Natural killer cell (primary cell): ENCODE data around the gene PIWIL1. TPM values are rescaled to one million over a fixed set of nuclear protein-coding genes. Genes with fewer than 3 reads are reported as not detected.

ENCODE experiments used
- ATAC-seq, 3 donors: fragments of 150-1000 bp in 2 of 3; fragments of 200-7000 bp in 1 of 3; cut with Tn5 transposase; 1 replicate in 1 of 3; 2 replicates in 2 of 3; pipeline ENCODE4 v1.10.0; 2021; ENCODE audit warnings: mild to moderate bottlenecking in 2 of 3, moderate library complexity in 2 of 3
- DNase-seq, 2 donors: peaks; one replicate each; pipeline versions ENCODE4 v3.0.0 to v3.0.0-alpha.2; 2013 to 2021; ENCODE audit warnings: mixed read lengths in 1 of 2
- H3K27ac ChIP-seq: one replicate; pipeline ENCODE4 v1.5.1; 2013; ENCODE audit warnings: mild to moderate bottlenecking, low read length
- H3K27me3 ChIP-seq: one replicate; pipeline ENCODE4 v1.6.1; 2013; ENCODE audit warnings: low read length; ENCODE audit not compliant: control insufficient read depth, insufficient read depth
- H3K36me3 ChIP-seq: one replicate; pipeline ENCODE4 v1.6.1; 2013; ENCODE audit warnings: low read length; ENCODE audit not compliant: control insufficient read depth, insufficient read depth
- H3K4me1 ChIP-seq: one replicate; pipeline ENCODE4 v1.6.1; 2013; ENCODE audit warnings: low read length; ENCODE audit not compliant: control insufficient read depth, insufficient read depth
- H3K4me3 ChIP-seq: one replicate; pipeline ENCODE4 v1.5.1; 2013; ENCODE audit warnings: low read length
- H3K9me3 ChIP-seq: one replicate; pipeline ENCODE4 v1.6.1; 2013; ENCODE audit warnings: low read length; ENCODE audit not compliant: control insufficient read depth, insufficient read depth
- H3K27ac Mint-ChIP-seq, 2 donors: one replicate each; pipeline ENCODE4 v1.8.0; 2022; ENCODE audit warnings: mild to moderate bottlenecking in 2 of 2, mixed read lengths in 2 of 2, moderate library complexity in 1 of 2
- H3K27me3 Mint-ChIP-seq, 2 donors: one replicate each; pipeline ENCODE4 v1.8.0; 2022; ENCODE audit warnings: low read depth in 2 of 2, mixed read lengths in 2 of 2
- H3K36me3 Mint-ChIP-seq: one replicate; pipeline ENCODE4 v1.8.0; 2022; ENCODE audit warnings: mixed read lengths
- H3K4me1 Mint-ChIP-seq, 2 donors: one replicate each; pipeline ENCODE4 v1.8.0; 2022; ENCODE audit warnings: mixed read lengths in 2 of 2
- H3K4me3 Mint-ChIP-seq: one replicate; pipeline ENCODE4 v1.8.0; 2022; ENCODE audit warnings: mild to moderate bottlenecking, moderate library complexity, mixed read lengths
- H3K9me3 Mint-ChIP-seq, 2 donors: one replicate each; pipeline ENCODE4 v1.8.0; 2022; ENCODE audit warnings: mixed read lengths in 2 of 2
- CTCF ChIP-seq: fragments of 200-600 bp; IDR thresholded peaks from one replicate; pipeline ENCODE4 v1.8.0; 2022; ENCODE audit warnings: antibody characterized with exemption
- WGBS: methylation state at CpG from one replicate; pipeline ENCODE4 v1.1.7; 2013; ENCODE audit warnings: missing lambda C conversion rate; ENCODE audit not compliant: insufficient coverage; 5-methylcytosine and 5-hydroxymethylcytosine counted together
- intact Hi-C: fragments of 100-400 bp; cut with micrococcal nuclease; formaldehyde crosslinking; loops from one replicate; pipeline ENCODE4 v1.14.2; 2022
- total RNA-seq, 4 donors: library from RNA; stranded (reverse); fragments of 120-200 nt in 1 of 4; gene quantifications; one replicate each; pipeline versions ENCODE4 v1.2.3 to v1.2.4, GENCODE V29; 2013 to 2022

The PIWIL1 gene
- total RNA-seq, 3 donors from 2014 or later (not counting 1 experiment from before 2014, with no cell fraction given): not detected

DNA sequence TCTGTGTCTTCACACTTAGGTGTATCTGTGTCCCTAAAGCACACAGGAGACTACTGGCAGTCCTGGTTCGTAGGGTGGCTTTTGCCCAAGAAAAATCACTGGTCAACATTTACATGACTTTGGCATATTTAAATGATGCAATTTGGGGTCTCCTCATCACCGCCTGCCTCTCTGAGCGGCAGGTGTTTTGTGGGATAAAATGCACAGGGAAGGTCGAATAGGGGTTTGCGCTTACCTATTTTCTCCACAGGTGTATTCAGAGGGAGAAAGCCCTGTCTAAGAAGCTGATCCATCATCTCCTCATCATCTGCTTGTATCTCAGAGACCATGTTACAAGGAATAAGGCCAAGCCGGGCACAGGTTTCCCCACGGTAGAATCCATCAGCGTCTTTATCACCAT lies 74.7 kb downstream of the PIWIL1 start:
- Mint-ChIP-seq H3K27me3 (peaks cover 0 to 10% of the 10 kb centered on the region in 2 donors), H3K36me3 (no peaks in the 10 kb centered on the region), H3K27ac (no peak overlapping the region), H3K4me3 (no peak overlapping the region), H3K9me3 (no peaks in the 10 kb centered on the region), H3K4me1 (no peaks in the 10 kb centered on the region)
- Histone ChIP-seq H3K4me3 (no peak overlapping the region), H3K27ac (no peak overlapping the region), H3K4me1 (no peaks in the 10 kb centered on the region), H3K9me3 (no peaks in the 10 kb centered on the region), H3K36me3 (no peaks in the 10 kb centered on the region), H3K27me3 (no peaks in the 10 kb centered on the region)
- DNase-seq (no peak), ATAC-seq (no peak)
- intact Hi-C loops: no loop called here
- 89% methylated on average over 8 of the region's 8 CpGs for WGBS
- TF ChIP-seq CTCF: no peak

- Histone ChIP-seq H3K9me3 (no peaks in the 10 kb centered on the region), H3K27me3 (no peaks in the 10 kb centered on the region), H3K27ac (no peak overlapping the region), H3K4me3 (no peak overlapping the region), H3K36me3 (no peaks in the 10 kb centered on the region), H3K4me1 (no peaks in the 10 kb centered on the region)
- Mint-ChIP-seq H3K27me3 (peaks cover 0 to 10% of the 10 kb centered on the region in 2 donors), H3K27ac (no peak overlapping the region), H3K4me1 (no peaks in the 10 kb centered on the region), H3K9me3 (no peaks in the 10 kb centered on the region), H3K4me3 (no peak overlapping the region), H3K36me3 (no peaks in the 10 kb centered on the region)
- no peak for TF ChIP-seq CTCF
- ATAC-seq: no peak
- intact Hi-C loops: no loop called here
- 91% methylated on average over 18 of the region's 18 CpGs for WGBS
- DNase-seq: no peak
Measured at GRCh38 chr12:130413909-130414308, 76.2 kb downstream of the PIWIL1 start.

DNA sequence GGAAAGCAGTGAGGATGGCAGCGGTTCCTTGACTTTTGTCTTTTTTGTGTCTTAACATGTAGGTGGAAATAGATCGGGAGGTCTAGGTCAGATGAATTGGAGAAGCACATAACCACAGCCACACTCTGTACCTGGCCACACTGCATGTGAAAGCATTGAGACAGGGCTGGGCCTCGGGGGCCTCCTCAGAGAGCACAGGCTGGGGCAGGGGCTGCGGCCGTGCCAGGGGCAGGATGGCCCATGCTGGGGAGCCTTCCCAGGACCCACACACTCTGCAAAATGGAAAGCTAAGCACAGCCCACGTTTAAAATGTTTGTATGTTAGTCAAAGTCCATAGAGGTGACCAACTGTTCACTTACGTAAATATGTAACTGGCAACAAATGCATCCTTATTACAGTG lies 76.7 kb downstream of the PIWIL1 start:
- H3K4me3 ChIP-seq: no peak overlapping the region
- Mint-ChIP-seq H3K4me3 (no peak overlapping the region), H3K4me1 (no peaks in the 10 kb centered on the region), H3K27me3 (peaks cover 0 to 10% of the 10 kb centered on the region in 2 donors), H3K36me3 (no peaks in the 10 kb centered on the region), H3K27ac (no peak overlapping the region), H3K9me3 (no peaks in the 10 kb centered on the region)
- H3K27me3 ChIP-seq: no peaks in the 10 kb centered on the region
- H3K27ac ChIP-seq: no peak overlapping the region
- H3K4me1 ChIP-seq: no peaks in the 10 kb centered on the region
- 86% methylated on average over 5 of the region's 7 CpGs for WGBS
- ATAC-seq: no peak
- DNase-seq: no peak
- no peaks in the 10 kb centered on the region for H3K36me3 ChIP-seq
- TF ChIP-seq CTCF: no peak
- H3K9me3 ChIP-seq: no peaks in the 10 kb centered on the region
- intact Hi-C loops: no loop called here

DNA sequence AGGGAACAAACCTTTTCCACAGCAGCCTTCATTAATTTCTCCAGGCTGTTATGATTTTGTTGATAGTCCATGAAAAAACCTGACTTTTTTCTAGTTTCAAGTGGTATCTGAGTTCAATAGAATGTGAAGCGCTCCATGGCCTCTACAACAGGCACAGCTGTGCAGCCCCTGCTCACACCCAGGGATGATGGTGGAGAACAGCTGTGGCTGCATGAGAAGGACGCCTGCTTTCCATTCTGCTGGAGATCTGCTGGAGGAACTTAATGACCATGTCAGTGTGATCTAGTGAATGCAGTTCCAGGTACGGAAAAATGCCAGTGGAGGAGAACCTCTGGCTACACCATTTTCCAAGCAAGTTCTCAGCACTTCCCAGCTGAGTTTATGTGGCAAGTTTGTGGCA lies 80.6 kb downstream of the PIWIL1 start:
- no peaks in the 10 kb centered on the region for H3K9me3 ChIP-seq
- ATAC-seq (no peak), DNase-seq (no peak)
- Mint-ChIP-seq H3K4me1 (no peaks in the 10 kb centered on the region), H3K36me3 (no peaks in the 10 kb centered on the region), H3K9me3 (no peaks in the 10 kb centered on the region), H3K27me3 (no peaks in the 10 kb centered on the region), H3K4me3 (no peak overlapping the region), H3K27ac (no peak overlapping the region)
- intact Hi-C loops: no loop called here
- H3K27me3 ChIP-seq: no peaks in the 10 kb centered on the region
- H3K36me3 ChIP-seq: no peaks in the 10 kb centered on the region
- H3K4me1 ChIP-seq: no peaks in the 10 kb centered on the region
- no peak overlapping the region for H3K4me3 ChIP-seq
- H3K27ac ChIP-seq: no peak overlapping the region
- WGBS: 91% methylated on average over 3 of the region's 3 CpGs
- TF ChIP-seq CTCF: no peak
